ENCODE data around the gene COX19.
"Not testable (repeated sequence)": the region's sequence is repeated elsewhere in the genome, so short reads cannot be mapped to it uniquely, and the experiment has no call there.

Gene COX19

GRCh38 chr7:968205-969105, 6.9 kb downstream of the COX19 start:
- H3K36me3 Mint-ChIP-seq (ENCODE audit: low read depth), result peaks cover 44% of the 10 kb centered on the region
- DNase-seq (no peak), ATAC-seq (no peak)
- H3K4me3 Mint-ChIP-seq, result no peak overlapping the region
- peaks cover 38% of the 10 kb centered on the region for H3K4me1 Mint-ChIP-seq
- H3K9me3 Mint-ChIP-seq, result no peaks in the 10 kb centered on the region
- no peak overlapping the region for H3K27ac Mint-ChIP-seq
- no peaks in the 10 kb centered on the region for H3K27me3 Mint-ChIP-seq

GRCh38 chr7:967361-968082, 7.8 kb downstream of the COX19 start:
- H3K36me3 Mint-ChIP-seq (ENCODE audit: low read depth), result peaks cover 35% of the 10 kb centered on the region
- no peak for DNase-seq
- no peaks in the 10 kb centered on the region for H3K9me3 Mint-ChIP-seq
- H3K27me3 Mint-ChIP-seq, result no peaks in the 10 kb centered on the region
- ATAC-seq, result no peak
- H3K27ac Mint-ChIP-seq, result no peak overlapping the region
- no peak overlapping the region for H3K4me3 Mint-ChIP-seq
- peaks cover 29% of the 10 kb centered on the region for H3K4me1 Mint-ChIP-seq

- Mint-ChIP-seq H3K27ac (peak overlapping the region; percentile 45), H3K36me3 (ENCODE audit: low read depth) (peaks cover 28% of the 10 kb centered on the region), H3K4me1 (peaks cover 21% of the 10 kb centered on the region), H3K9me3 (no peaks in the 10 kb centered on the region), H3K4me3 (no peak overlapping the region), H3K27me3 (no peaks in the 10 kb centered on the region)
- ATAC-seq, result no peak
- DNase-seq, result no peak
Measured at GRCh38 chr7:966291-967069, 8.9 kb downstream of the COX19 start.

- H3K27ac Mint-ChIP-seq, result no peak overlapping the region
Measured at GRCh38 chr7:964401-965231, 10.7 kb downstream of the COX19 start.

GRCh38 chr7:963236-964078, 11.9 kb downstream of the COX19 start:
- H3K4me3 Mint-ChIP-seq, result no peak overlapping the region
- DNase-seq (no peak), ATAC-seq (peak; percentile 10)
- peaks cover 12% of the 10 kb centered on the region for H3K36me3 Mint-ChIP-seq (ENCODE audit: low read depth)
- H3K9me3 Mint-ChIP-seq, result no peaks in the 10 kb centered on the region
- H3K27me3 Mint-ChIP-seq, result no peaks in the 10 kb centered on the region
- H3K27ac Mint-ChIP-seq, result no peak overlapping the region
- H3K4me1 Mint-ChIP-seq, result peaks cover 16% of the 10 kb centered on the region

More at GRCh38 chr7:964401-965231, 10.7 kb downstream of the COX19 start:
- Mint-ChIP-seq H3K27me3 (no peaks in the 10 kb centered on the region), H3K36me3 (ENCODE audit: low read depth) (peaks cover 18% of the 10 kb centered on the region), H3K4me3 (no peak overlapping the region), H3K9me3 (no peaks in the 10 kb centered on the region), H3K4me1 (peaks cover 16% of the 10 kb centered on the region)
- no peak for ATAC-seq
- no peak for DNase-seq

GRCh38 chr7:962401-963081, 12.8 kb downstream of the COX19 start:
- Mint-ChIP-seq H3K9me3 (no peaks in the 10 kb centered on the region), H3K4me3 (no peak overlapping the region), H3K27me3 (no peaks in the 10 kb centered on the region), H3K4me1 (peaks cover 16% of the 10 kb centered on the region), H3K36me3 (ENCODE audit: low read depth) (peaks cover 5% of the 10 kb centered on the region), H3K27ac (no peak overlapping the region)
- no peak for ATAC-seq
- DNase-seq, result no peak

- DNase-seq, result no peak
- H3K4me1 Mint-ChIP-seq, result peaks cover 16% of the 10 kb centered on the region
- H3K27ac Mint-ChIP-seq, result no peak overlapping the region
- no peak for ATAC-seq
- H3K27me3 Mint-ChIP-seq, result no peaks in the 10 kb centered on the region
- H3K9me3 Mint-ChIP-seq, result no peaks in the 10 kb centered on the region
- no peak overlapping the region for H3K4me3 Mint-ChIP-seq
- H3K36me3 Mint-ChIP-seq (ENCODE audit: low read depth), result no peaks in the 10 kb centered on the region
Measured at GRCh38 chr7:961546-962400, 13.6 kb downstream of the COX19 start.

GRCh38 chr7:960972-961371, 14.4 kb downstream of the COX19 start:
- not testable (repeated sequence) for H3K36me3 Mint-ChIP-seq (ENCODE audit: low read depth); H3K9me3 Mint-ChIP-seq; DNase-seq; H3K27ac Mint-ChIP-seq; ATAC-seq; H3K4me3 Mint-ChIP-seq; H3K27me3 Mint-ChIP-seq
- peaks cover 12% of the 10 kb centered on the region for H3K4me1 Mint-ChIP-seq

GRCh38 chr7:960269-960871, 15.0 kb downstream of the COX19 start:
- DNase-seq (no peak), ATAC-seq (peak; percentile 38)
- Mint-ChIP-seq H3K4me1 (peaks cover 12% of the 10 kb centered on the region), H3K36me3 (ENCODE audit: low read depth) (no peaks in the 10 kb centered on the region), H3K9me3 (no peaks in the 10 kb centered on the region), H3K27me3 (peaks cover 4% of the 10 kb centered on the region), H3K27ac (no peak overlapping the region), H3K4me3 (no peak overlapping the region)

- not testable (repeated sequence) for H3K27ac Mint-ChIP-seq; ATAC-seq; H3K9me3 Mint-ChIP-seq; H3K27me3 Mint-ChIP-seq; H3K36me3 Mint-ChIP-seq (ENCODE audit: low read depth); H3K4me3 Mint-ChIP-seq; DNase-seq
- H3K4me1 Mint-ChIP-seq, result peaks cover 11% of the 10 kb centered on the region
Measured at GRCh38 chr7:959740-960139, 15.6 kb downstream of the COX19 start.

GRCh38 chr7:959271-959670, 16.1 kb downstream of the COX19 start:
- Mint-ChIP-seq H3K9me3 (no peaks in the 10 kb centered on the region), H3K4me1 (peaks cover 10% of the 10 kb centered on the region), H3K27ac (no peak overlapping the region), H3K4me3 (no peak overlapping the region), H3K27me3 (peaks cover 6% of the 10 kb centered on the region), H3K36me3 (ENCODE audit: low read depth) (no peaks in the 10 kb centered on the region)
- no peak for ATAC-seq
- DNase-seq, result no peak
